CD14-positive monocyte (primary cell): ENCODE results near the gene CAMTA1. TPM values are rescaled to one million over a fixed set of nuclear protein-coding genes. Genes with fewer than 3 reads are reported as not detected.

Source experiments
- DNase-seq, 3 donors: peaks; one replicate each; pipeline ENCODE4 v3.0.0-alpha.2; 2011 to 2022
- H2AFZ ChIP-seq: 2 replicates; pipeline ENCODE4 v1.6.0; 2012; ENCODE audit warnings: mild to moderate bottlenecking, low read depth, low read length, inconsistent platforms; ENCODE audit not compliant: insufficient read depth, poor library complexity, severe bottlenecking
- H3K27ac ChIP-seq, 2 donors: 1 replicate in 1 of 2; 2 replicates in 1 of 2; pipeline ENCODE4 v1.5.1; 2012 to 2013; ENCODE audit warnings: low read length in 2 of 2, control low read depth in 1 of 2, inconsistent platforms in 1 of 2, low read depth in 1 of 2, mild to moderate bottlenecking in 1 of 2
- H3K27me3 ChIP-seq, 2 donors: one replicate each; pipeline versions ENCODE4 v1.6.0 to v1.6.1; 2011 to 2013; ENCODE audit warnings: low read length in 2 of 2; ENCODE audit not compliant: control insufficient read depth in 2 of 2, insufficient read depth in 2 of 2
- H3K36me3 ChIP-seq, 2 donors: replicated peaks in 1 of 2; 1 replicate in 1 of 2; 2 replicates in 1 of 2; pipeline versions ENCODE4 v1.5.1 to v1.6.1; 2012 to 2013; ENCODE audit warnings: low read length in 2 of 2, control low read depth in 1 of 2, inconsistent platforms in 1 of 2, mild to moderate bottlenecking in 1 of 2; ENCODE audit not compliant: insufficient read depth in 2 of 2, control insufficient read depth in 1 of 2
- H3K4me1 ChIP-seq, 2 donors: 1 replicate in 1 of 2; 2 replicates in 1 of 2; pipeline versions ENCODE4 v1.5.1 to v1.6.1; 2012 to 2013; ENCODE audit warnings: low read length in 2 of 2, control low read depth in 1 of 2, inconsistent platforms in 1 of 2, mild to moderate bottlenecking in 1 of 2, moderate library complexity in 1 of 2; ENCODE audit not compliant: insufficient read depth in 2 of 2, control insufficient read depth in 1 of 2
- H3K4me2 ChIP-seq: replicated peaks from 2 replicates; pipeline ENCODE3; 2012; ENCODE audit warnings: low read length, moderate library complexity, mild to moderate bottlenecking; ENCODE audit not compliant: poor library complexity, severe bottlenecking; ENCODE audit errors: extremely low read depth
- H3K4me3 ChIP-seq, 3 experiments: fragments of 200-600 bp in 1 of 3; sonication (generic) in 1 of 3; replicated peaks in 1 of 3; 1 replicate in 2 of 3; 2 replicates in 1 of 3; pipeline ENCODE4 v1.5.1; 2011 to 2013; ENCODE audit warnings: low read length in 3 of 3, mild to moderate bottlenecking in 3 of 3, control low read depth in 2 of 3, low read depth in 2 of 3, inconsistent platforms in 1 of 3, moderate library complexity in 1 of 3
- H3K79me2 ChIP-seq: 2 replicates; pipeline ENCODE4 v1.6.0; 2012; ENCODE audit warnings: mild to moderate bottlenecking, control low read depth, inconsistent platforms, low read length, moderate library complexity; ENCODE audit not compliant: insufficient read depth
- H3K9ac ChIP-seq: 2 replicates; pipeline ENCODE4 v1.6.0; 2017; ENCODE audit warnings: low read length, mild to moderate bottlenecking; ENCODE audit not compliant: insufficient read depth, poor library complexity, severe bottlenecking
- H3K9me3 ChIP-seq, 2 donors: replicated peaks in 1 of 2; 1 replicate in 1 of 2; 2 replicates in 1 of 2; pipeline versions ENCODE4 v1.5.1 to v1.6.1; 2012 to 2013; ENCODE audit warnings: low read length in 2 of 2, control low read depth in 1 of 2; ENCODE audit not compliant: control insufficient read depth in 1 of 2, insufficient read depth in 1 of 2
- H4K20me1 ChIP-seq: 2 replicates; pipeline ENCODE4 v1.6.0; 2012; ENCODE audit warnings: mild to moderate bottlenecking, low read length, control low read depth, moderate library complexity; ENCODE audit not compliant: insufficient read depth
- H3K27ac Mint-ChIP-seq, 7 donors: one replicate each; pipeline ENCODE4 v1.8.0; 2020; ENCODE audit warnings: mild to moderate bottlenecking in 7 of 7, mixed read lengths in 7 of 7, moderate library complexity in 6 of 7, inconsistent platforms in 2 of 7
- H3K27me3 Mint-ChIP-seq, 3 donors: one replicate each; pipeline ENCODE4 v1.8.0; 2021 to 2022; ENCODE audit warnings: low read depth in 3 of 3, mild to moderate bottlenecking in 3 of 3, mixed read lengths in 3 of 3, moderate library complexity in 3 of 3, inconsistent platforms in 1 of 3
- H3K36me3 Mint-ChIP-seq, 2 donors: one replicate each; pipeline ENCODE4 v1.8.0; 2020; ENCODE audit warnings: mixed read lengths in 2 of 2, inconsistent platforms in 1 of 2, mild to moderate bottlenecking in 1 of 2
- H3K4me1 Mint-ChIP-seq: one replicate; pipeline ENCODE4 v1.8.0; 2020; ENCODE audit warnings: mild to moderate bottlenecking, mixed read lengths
- H3K4me3 Mint-ChIP-seq, 2 donors: one replicate each; pipeline ENCODE4 v1.8.0; 2020; ENCODE audit warnings: mild to moderate bottlenecking in 2 of 2, mixed read lengths in 2 of 2, moderate library complexity in 1 of 2
- H3K9me3 Mint-ChIP-seq, 7 donors: one replicate each; pipeline ENCODE4 v1.8.0; 2020 to 2022; ENCODE audit warnings: mixed read lengths in 7 of 7, mild to moderate bottlenecking in 6 of 7, moderate library complexity in 6 of 7, inconsistent platforms in 2 of 7
- WGBS: methylation state at CpG from one replicate; pipeline ENCODE4 v1.1.5; 2013; ENCODE audit warnings: missing lambda C conversion rate; ENCODE audit not compliant: insufficient coverage; 5-methylcytosine and 5-hydroxymethylcytosine counted together
- intact Hi-C, 2 donors: fragments of 100-400 bp; cut with micrococcal nuclease; formaldehyde crosslinking; loops; one replicate each; pipeline versions ENCODE4 v1.15.0 to v1.15.1; 2023
- polyA plus RNA-seq, 3 donors: library from polyadenylated mRNA; depleted of rRNA in 1 of 3; unstranded in 2 of 3; stranded (reverse) in 1 of 3; fragments of 300-500 nt in 2 of 3; fragments of >200 nt in 1 of 3; fragmentation: Illumina TruSeq in 2 of 3; gene quantifications; 1 replicate in 2 of 3; 2 replicates in 1 of 3; pipeline ENCODE4 v1.2.3, GENCODE V29; 2012 to 2021
- TF ChIP-seq, protein P1 (sequence below): fragments of 200-600 bp; IDR thresholded peaks from one replicate; pipeline ENCODE4 v1.8.0; 2022; ENCODE audit warnings: antibody characterized with exemption, mild to moderate bottlenecking

Gene CAMTA1
- polyA plus RNA-seq, 3 donors = 52.0 to 89.6 (median 78.3) TPM

DNA sequence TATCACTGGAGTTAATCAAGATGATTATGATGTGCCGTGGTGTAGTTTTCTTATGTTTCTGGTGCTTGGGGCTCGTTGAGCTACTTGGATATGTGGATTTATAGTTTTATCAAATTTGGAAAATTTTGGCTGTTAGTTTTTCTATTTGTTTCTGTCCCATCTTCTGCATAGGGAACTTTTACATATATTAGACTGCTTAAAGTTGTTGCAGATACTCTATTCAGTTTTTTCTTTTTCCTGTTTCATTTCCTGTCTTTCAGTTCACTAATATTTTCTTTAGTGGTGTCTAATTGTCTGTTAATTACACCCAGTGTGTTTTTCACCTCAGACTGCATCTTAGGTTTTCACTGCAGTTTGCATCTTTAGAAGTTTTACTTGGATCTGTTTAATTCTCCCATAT lies 247.7 kb downstream of the CAMTA1 start:
- Mint-ChIP-seq H3K27me3 (peaks cover 0 to 5% (median 4%) of the 10 kb centered on the region in 3 donors), H3K4me3 (no peak overlapping the region), H3K9me3 (peaks cover 7 to 26% (median 18%) of the 10 kb centered on the region in 7 donors), H3K27ac (no peak overlapping the region), H3K4me1 (no peaks in the 10 kb centered on the region), H3K36me3 (no peaks in the 10 kb centered on the region)
- H3K36me3 ChIP-seq = no peaks in the 10 kb centered on the region
- H2AFZ ChIP-seq = no peak overlapping the region
- H3K4me1 ChIP-seq = no peaks in the 10 kb centered on the region
- WGBS = no CpG with 5 or more reads among the region's 2 CpGs
- DNase-seq = no peak
- H4K20me1 ChIP-seq = no peaks in the 10 kb centered on the region
- H3K4me3 ChIP-seq = no peak overlapping the region
- H3K27ac ChIP-seq = no peak overlapping the region
- no peaks in the 10 kb centered on the region for H3K27me3 ChIP-seq
- H3K4me2 ChIP-seq = no peak overlapping the region
- H3K9ac ChIP-seq = no peak overlapping the region
- TF ChIP-seq, protein P1, sequence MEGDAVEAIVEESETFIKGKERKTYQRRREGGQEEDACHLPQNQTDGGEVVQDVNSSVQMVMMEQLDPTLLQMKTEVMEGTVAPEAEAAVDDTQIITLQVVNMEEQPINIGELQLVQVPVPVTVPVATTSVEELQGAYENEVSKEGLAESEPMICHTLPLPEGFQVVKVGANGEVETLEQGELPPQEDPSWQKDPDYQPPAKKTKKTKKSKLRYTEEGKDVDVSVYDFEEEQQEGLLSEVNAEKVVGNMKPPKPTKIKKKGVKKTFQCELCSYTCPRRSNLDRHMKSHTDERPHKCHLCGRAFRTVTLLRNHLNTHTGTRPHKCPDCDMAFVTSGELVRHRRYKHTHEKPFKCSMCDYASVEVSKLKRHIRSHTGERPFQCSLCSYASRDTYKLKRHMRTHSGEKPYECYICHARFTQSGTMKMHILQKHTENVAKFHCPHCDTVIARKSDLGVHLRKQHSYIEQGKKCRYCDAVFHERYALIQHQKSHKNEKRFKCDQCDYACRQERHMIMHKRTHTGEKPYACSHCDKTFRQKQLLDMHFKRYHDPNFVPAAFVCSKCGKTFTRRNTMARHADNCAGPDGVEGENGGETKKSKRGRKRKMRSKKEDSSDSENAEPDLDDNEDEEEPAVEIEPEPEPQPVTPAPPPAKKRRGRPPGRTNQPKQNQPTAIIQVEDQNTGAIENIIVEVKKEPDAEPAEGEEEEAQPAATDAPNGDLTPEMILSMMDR = no peak
- peaks cover 0 to 9% of the 10 kb centered on the region in 2 donors for H3K9me3 ChIP-seq
- H3K79me2 ChIP-seq = no peaks in the 10 kb centered on the region
- intact Hi-C loops = no loop called here

DNA sequence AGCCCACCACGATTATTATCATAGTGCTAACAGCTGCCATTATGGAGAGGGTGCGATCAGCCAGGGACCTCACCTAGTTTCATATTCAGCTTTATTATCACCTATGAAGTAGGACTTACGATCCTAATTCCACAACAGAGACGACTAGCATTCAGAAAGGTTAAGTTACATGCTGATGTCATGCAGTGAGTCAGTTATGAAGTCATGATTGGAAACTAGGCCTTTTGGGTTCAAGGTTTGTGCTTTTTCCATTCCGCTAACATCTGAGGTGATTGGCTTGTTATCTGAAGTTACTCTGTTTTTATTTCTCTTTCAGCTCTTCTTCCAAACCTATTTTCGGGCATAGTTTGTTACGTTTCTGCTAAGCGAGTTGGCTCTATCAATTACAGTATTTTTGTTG lies 251.1 kb downstream of the CAMTA1 start:
- H3K36me3 Mint-ChIP-seq = no peaks in the 10 kb centered on the region
- Histone ChIP-seq H3K27ac (no peak overlapping the region), H3K9ac (no peak overlapping the region), H4K20me1 (no peaks in the 10 kb centered on the region), H3K79me2 (no peaks in the 10 kb centered on the region), H3K36me3 (no peaks in the 10 kb centered on the region), H3K9me3 (peaks cover 0 to 8% of the 10 kb centered on the region in 2 donors), H3K4me2 (no peak overlapping the region), H2AFZ (no peak overlapping the region), H3K4me1 (no peaks in the 10 kb centered on the region), H3K4me3 (no peak overlapping the region), H3K27me3 (no peaks in the 10 kb centered on the region)
- H3K27me3 Mint-ChIP-seq = peaks cover 2 to 4% (median 2%) of the 10 kb centered on the region in 3 donors
- peaks cover 7 to 26% (median 16%) of the 10 kb centered on the region in 7 donors for H3K9me3 Mint-ChIP-seq
- WGBS = 95% methylated on average over 3 of the region's 8 CpGs
- H3K4me3 Mint-ChIP-seq = no peak overlapping the region
- H3K4me1 Mint-ChIP-seq = no peaks in the 10 kb centered on the region
- H3K27ac Mint-ChIP-seq = no peak overlapping the region
- TF ChIP-seq, protein P1 = no peak
- intact Hi-C loops = no loop called here
- no peak for DNase-seq
